GM23248 (cell line): ENCODE data around the gene HMGB4. TPM values are rescaled to one million over a fixed set of nuclear protein-coding genes. Genes with fewer than 3 reads are reported as not detected.

Experiments used
- DNase-seq: peaks from one replicate; pipeline ENCODE4 v3.0.0-alpha.2; 2015
- H2AFZ ChIP-seq: fragments of 200-600 bp; sonication (generic); 2 replicates; pipeline ENCODE4 v1.6.1; 2016; ENCODE audit warnings: antibody characterized with exemption
- H3F3A ChIP-seq: fragments of 200-600 bp; sonication (generic); 2 replicates; pipeline ENCODE4 v1.6.1; 2016; ENCODE audit warnings: mild to moderate bottlenecking, antibody characterized with exemption, mixed run types; ENCODE audit not compliant: insufficient read depth
- H3K27ac ChIP-seq: fragments of 200-600 bp; sonication (generic); 2 replicates; pipeline ENCODE4 v1.5.1; 2016; ENCODE audit warnings: mild to moderate bottlenecking
- H3K27me3 ChIP-seq: fragments of 200-600 bp; sonication (generic); replicated peaks from 2 replicates; pipeline ENCODE4 v1.6.1; 2016; ENCODE audit warnings: mild to moderate bottlenecking; ENCODE audit not compliant: insufficient read depth
- H3K36me3 ChIP-seq: fragments of 200-600 bp; sonication (generic); 2 replicates; pipeline ENCODE4 v1.6.1; 2016; ENCODE audit warnings: low read depth, mild to moderate bottlenecking
- H3K4me1 ChIP-seq: fragments of 200-600 bp; sonication (generic); 2 replicates; pipeline ENCODE4 v1.6.1; 2016; ENCODE audit warnings: mild to moderate bottlenecking; ENCODE audit not compliant: insufficient read depth
- H3K4me2 ChIP-seq: fragments of 200-600 bp; sonication (generic); one replicate; pipeline ENCODE4 v1.6.1; 2016; ENCODE audit warnings: mild to moderate bottlenecking; ENCODE audit not compliant: unreplicated experiment
- H3K4me3 ChIP-seq: fragments of 200-600 bp; sonication (generic); 2 replicates; pipeline ENCODE4 v1.5.1; 2016; ENCODE audit warnings: mild to moderate bottlenecking
- H3K79me2 ChIP-seq: fragments of 200-600 bp; sonication (generic); 2 replicates; pipeline ENCODE4 v1.6.1; 2016; ENCODE audit warnings: mild to moderate bottlenecking; ENCODE audit not compliant: insufficient read depth
- H3K9ac ChIP-seq: fragments of 200-600 bp; sonication (generic); 2 replicates; pipeline ENCODE4 v1.6.1; 2016; ENCODE audit warnings: mild to moderate bottlenecking
- H3K9me2 ChIP-seq: fragments of 200-600 bp; sonication (generic); 2 replicates; pipeline ENCODE4 v1.6.1; 2016; ENCODE audit warnings: mixed run types, mild to moderate bottlenecking, moderate library complexity; ENCODE audit not compliant: insufficient read depth
- H3K9me3 ChIP-seq: fragments of 200-600 bp; sonication (generic); one replicate; pipeline ENCODE4 v1.6.1; 2017; ENCODE audit warnings: low read depth
- H4K20me1 ChIP-seq: fragments of 200-600 bp; sonication (generic); 2 replicates; pipeline ENCODE4 v1.6.0; 2016; ENCODE audit not compliant: insufficient read depth
- EZH2 ChIP-seq: fragments of 200-600 bp; sonication (generic); IDR thresholded peaks from 2 replicates; pipeline ENCODE4 v1.6.1; 2018; ENCODE audit warnings: antibody characterized with exemption, mild to moderate bottlenecking; ENCODE audit not compliant: insufficient read depth, poor library complexity, severe bottlenecking
- EZH2phosphoT487 ChIP-seq: fragments of 200-600 bp; sonication (generic); IDR thresholded peaks from 2 replicates; pipeline ENCODE4 v1.6.1; 2018; ENCODE audit warnings: antibody characterized with exemption, moderate library complexity, mild to moderate bottlenecking, low read depth; ENCODE audit not compliant: insufficient read depth
- WGBS, 2 experiments: methylation state at CpG; one replicate each; pipeline ENCODE4 v1.1.6; 2015 to 2017; ENCODE audit warnings: low lambda C conversion rate in 2 of 2, low coverage in 1 of 2; ENCODE audit errors: missing lambda C conversion rate in 2 of 2; 5-methylcytosine and 5-hydroxymethylcytosine counted together
- in situ Hi-C: fragments of 300-500 bp; cut with MboI; formaldehyde crosslinking; loops from 2 replicates; pipeline ENCODE4 v1.15.0; 2020
- polyA plus RNA-seq: library from polyadenylated mRNA; unstranded; fragments of >200 nt; fragmentation: Nextera tagmentation; extraction: Ambion mirVana; gene quantifications from 2 replicates; pipeline ENCODE4 v1.2.1, GENCODE V29; 2016
- total RNA-seq: library from RNA; depleted of rRNA; stranded (reverse); fragments of >200 nt; shearing (Covaris generic); gene quantifications from 2 replicates; pipeline ENCODE4 v1.2.3, GENCODE V29; 2014

The HMGB4 gene
- total and polyA plus RNA-seq, 2 experiments from 2014 or later: not detected

DNA sequence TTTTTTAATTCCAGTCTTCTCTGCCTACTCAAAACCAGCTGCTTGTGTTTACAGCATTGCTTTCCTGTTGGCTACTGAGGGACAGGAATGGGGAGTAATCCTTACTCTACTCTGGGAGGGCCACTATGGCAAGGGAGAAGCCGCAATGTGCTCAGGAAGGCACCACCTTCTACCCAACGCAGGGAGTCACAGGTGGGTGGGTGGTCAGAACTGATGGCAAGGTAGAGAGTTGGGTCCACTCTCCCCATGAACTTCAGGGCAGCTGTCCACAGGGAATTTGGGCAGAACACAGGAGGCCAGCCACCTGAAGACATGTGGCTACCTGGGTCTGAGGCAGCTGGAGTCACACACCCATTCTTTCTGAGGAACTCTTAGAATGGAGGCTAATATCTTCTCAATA, 40.5 kb upstream of the HMGB4 start:
- H3F3A ChIP-seq: no peaks in the 10 kb centered on the region
- in situ Hi-C loops: no loop called here
- no peak for DNase-seq

DNA sequence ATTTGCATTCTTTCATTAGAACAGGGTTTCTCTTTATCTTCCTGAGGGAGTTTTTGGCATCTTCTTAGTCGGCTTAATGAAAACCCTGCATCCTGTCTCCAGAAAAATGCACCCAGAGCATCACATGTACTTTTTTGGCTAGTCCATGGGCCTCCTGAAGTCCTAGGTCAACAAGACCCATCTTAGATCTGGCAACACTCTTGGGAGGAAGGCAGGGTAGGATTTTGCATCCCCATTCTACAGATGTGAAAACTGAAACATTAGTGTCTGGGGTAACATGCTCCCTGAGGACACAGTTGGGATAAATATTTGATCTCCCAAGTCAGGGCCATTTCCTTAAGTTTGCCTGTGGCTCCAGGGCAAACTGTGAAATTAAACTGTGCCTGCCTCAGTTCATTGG, 40.0 kb upstream of the HMGB4 start:
- 94 to 100% methylated on average over 1 of the region's 1 CpG for WGBS, 2 experiments
- TF ChIP-seq EZH2: no peak
- TF ChIP-seq EZH2phosphoT487: no peak

More for the DNA sequence above, 40.5 kb upstream of the HMGB4 start:
- no peak overlapping the region for H3K4me2 ChIP-seq
- no peak overlapping the region for H2AFZ ChIP-seq
- H3K27me3 ChIP-seq: no peaks in the 10 kb centered on the region
- no peaks in the 10 kb centered on the region for H3K9me2 ChIP-seq
- TF ChIP-seq EZH2phosphoT487: no peak
- TF ChIP-seq EZH2: no peak
- 97 to 100% methylated on average over 2 of the region's 2 CpGs for WGBS, 2 experiments
- H3K27ac ChIP-seq: no peak overlapping the region
- H3K36me3 ChIP-seq: no peaks in the 10 kb centered on the region
- no peak overlapping the region for H3K9ac ChIP-seq
- no peaks in the 10 kb centered on the region for H3K4me1 ChIP-seq
- no peaks in the 10 kb centered on the region for H3K79me2 ChIP-seq
- no peaks in the 10 kb centered on the region for H4K20me1 ChIP-seq
- H3K4me3 ChIP-seq: no peak overlapping the region
- H3K9me3 ChIP-seq: no peaks in the 10 kb centered on the region

DNA sequence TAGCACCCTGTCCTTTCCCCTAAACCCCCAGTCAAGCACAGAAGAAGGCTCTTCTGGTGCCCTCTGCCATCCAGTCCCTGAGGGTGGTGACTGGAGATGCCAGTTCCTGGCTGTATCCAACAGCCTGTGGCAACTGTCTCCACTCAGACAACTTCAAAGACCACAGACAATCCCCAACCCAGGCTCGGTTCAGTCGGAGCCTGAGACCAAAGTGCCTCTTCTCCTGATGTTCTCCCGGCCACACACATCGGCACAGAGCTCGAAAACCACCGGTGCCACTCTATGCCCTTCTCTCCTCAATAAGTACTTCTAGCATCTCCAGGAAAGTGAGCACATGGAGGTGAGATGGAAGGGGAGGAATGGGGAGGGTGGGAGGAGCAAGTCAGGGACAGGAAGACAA, 39.6 kb upstream of the HMGB4 start:
- Histone ChIP-seq H3K9me3 (no peaks in the 10 kb centered on the region), H2AFZ (no peak overlapping the region), H3K79me2 (0 out of 2 replicates have a peak, but pooled peaks cover 5% of the 10 kb centered on the region), H3K9ac (no peak overlapping the region), H3K27ac (no peak overlapping the region), H3F3A (no peaks in the 10 kb centered on the region), H3K4me2 (no peak overlapping the region), H3K36me3 (no peaks in the 10 kb centered on the region), H4K20me1 (no peaks in the 10 kb centered on the region), H3K4me3 (no peak overlapping the region), H3K4me1 (no peaks in the 10 kb centered on the region), H3K27me3 (no peaks in the 10 kb centered on the region), H3K9me2 (no peaks in the 10 kb centered on the region)
- in situ Hi-C loops: no loop called here
- TF ChIP-seq EZH2 (no peak), EZH2phosphoT487 (no peak)
- DNase-seq: no peak
- 98 to 99% methylated on average over 6 of the region's 6 CpGs for WGBS, 2 experiments

More for the DNA sequence above, 40.0 kb upstream of the HMGB4 start:
- Histone ChIP-seq H3K9me3 (no peaks in the 10 kb centered on the region), H3K27ac (no peak overlapping the region), H3K9ac (no peak overlapping the region), H3K27me3 (no peaks in the 10 kb centered on the region), H2AFZ (no peak overlapping the region), H3K36me3 (no peaks in the 10 kb centered on the region), H4K20me1 (no peaks in the 10 kb centered on the region), H3K9me2 (no peaks in the 10 kb centered on the region), H3K4me3 (no peak overlapping the region), H3K4me1 (no peaks in the 10 kb centered on the region), H3K79me2 (0 out of 2 replicates have a peak, but pooled peaks cover 3% of the 10 kb centered on the region), H3K4me2 (no peak overlapping the region), H3F3A (no peaks in the 10 kb centered on the region)
- DNase-seq: no peak
- in situ Hi-C loops: no loop called here

DNA sequence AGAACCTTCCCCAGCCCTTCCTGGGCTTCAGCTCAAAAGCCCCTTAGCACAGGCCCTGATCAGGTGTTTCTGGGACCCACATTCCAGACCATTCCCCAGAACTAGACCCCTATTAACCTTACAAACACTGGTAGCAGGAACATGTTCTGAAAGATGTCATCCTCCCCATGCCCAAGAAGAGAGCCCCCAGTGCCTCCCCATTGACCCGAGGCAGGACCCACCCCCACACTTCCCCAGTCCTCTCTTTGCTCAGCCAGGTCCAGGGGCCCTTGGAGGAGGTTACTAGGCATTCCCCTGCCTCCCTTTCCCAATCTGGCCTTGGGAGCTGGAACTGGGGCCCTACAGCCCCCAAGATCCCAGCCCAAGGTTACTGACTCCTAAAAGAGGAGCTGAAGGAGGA, 38.9 kb upstream of the HMGB4 start:
- Histone ChIP-seq H3K9me2 (no peaks in the 10 kb centered on the region), H3K9ac (no peak overlapping the region), H3K79me2 (0 out of 2 replicates have a peak, but pooled peaks cover 5% of the 10 kb centered on the region), H2AFZ (no peak overlapping the region), H3K9me3 (no peaks in the 10 kb centered on the region), H3K4me3 (no peak overlapping the region), H4K20me1 (no peaks in the 10 kb centered on the region), H3K4me2 (no peak overlapping the region), H3F3A (no peaks in the 10 kb centered on the region), H3K36me3 (no peaks in the 10 kb centered on the region), H3K27ac (no peak overlapping the region), H3K4me1 (no peaks in the 10 kb centered on the region), H3K27me3 (no peaks in the 10 kb centered on the region)
- 95 to 100% methylated on average over 1 of the region's 1 CpG for WGBS, 2 experiments
- TF ChIP-seq EZH2phosphoT487 (no peak), EZH2 (no peak)
- DNase-seq: no peak
- in situ Hi-C loops: no loop called here

DNA sequence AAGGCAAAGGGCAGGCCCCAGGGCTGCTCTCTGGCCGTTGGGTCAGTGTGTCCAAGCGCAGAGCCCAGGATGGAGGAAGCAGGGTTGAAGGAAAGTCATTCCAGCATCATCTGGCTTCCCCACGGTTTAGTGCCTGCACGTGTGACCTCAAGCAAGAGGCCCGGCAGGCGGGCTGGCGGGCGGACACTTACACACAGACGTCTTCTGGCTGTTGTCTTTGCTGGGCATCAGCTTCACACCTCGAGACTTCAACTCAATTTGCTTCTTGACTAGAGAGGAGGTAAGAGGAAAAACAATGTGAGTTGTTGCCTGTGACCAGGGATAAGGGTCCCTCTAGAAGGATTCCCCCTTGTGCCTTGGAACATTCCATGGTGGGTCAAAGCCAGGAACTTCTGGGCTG, 38.4 kb upstream of the HMGB4 start:
- TF ChIP-seq EZH2phosphoT487: no peak
- no peak for TF ChIP-seq EZH2
- in situ Hi-C loops: no loop called here
- H3K27ac ChIP-seq: no peak overlapping the region
- no peaks in the 10 kb centered on the region for H4K20me1 ChIP-seq
- no peaks in the 10 kb centered on the region for H3F3A ChIP-seq
- no peaks in the 10 kb centered on the region for H3K9me3 ChIP-seq
- H2AFZ ChIP-seq: no peak overlapping the region
- H3K36me3 ChIP-seq: no peaks in the 10 kb centered on the region
- no peak overlapping the region for H3K9ac ChIP-seq
- no peak overlapping the region for H3K4me2 ChIP-seq
- WGBS, 2 experiments: 82 to 83% methylated on average over 10 of the region's 10 CpGs
- 0 out of 2 replicates have a peak, but pooled peaks cover 5% of the 10 kb centered on the region for H3K79me2 ChIP-seq
- no peaks in the 10 kb centered on the region for H3K27me3 ChIP-seq
- no peak overlapping the region for H3K4me3 ChIP-seq
- DNase-seq: no peak
- no peaks in the 10 kb centered on the region for H3K4me1 ChIP-seq
- H3K9me2 ChIP-seq: no peaks in the 10 kb centered on the region
